Parathyroid adenoma (tissue), 2 donors: ENCODE results near the gene BMPER.

Experiments
- H2AFZ ChIP-seq: fragments of 300-600 bp; sonication (generic); one replicate; pipeline ENCODE4 v1.7.0; 2017; ENCODE audit warnings: antibody characterized with exemption, mild to moderate bottlenecking
- H3K27ac ChIP-seq: fragments of 300-600 bp; sonication (generic); one replicate; pipeline ENCODE4 v1.7.0; 2017
- H3K27me3 ChIP-seq: fragments of 300-600 bp; sonication (generic); one replicate; pipeline ENCODE4 v1.7.0; 2017; ENCODE audit warnings: low read length; ENCODE audit not compliant: control insufficient read depth, insufficient read depth
- H3K36me3 ChIP-seq: fragments of 300-600 bp; sonication (generic); one replicate; pipeline ENCODE4 v1.7.0; 2017; ENCODE audit warnings: low read length; ENCODE audit not compliant: control insufficient read depth, insufficient read depth
- H3K4me1 ChIP-seq: fragments of 300-600 bp; sonication (generic); one replicate; pipeline ENCODE4 v1.7.0; 2017; ENCODE audit warnings: control low read depth
- H3K4me2 ChIP-seq: fragments of 300-600 bp; sonication (generic); one replicate; pipeline ENCODE4 v1.7.0; 2017; ENCODE audit warnings: low read length
- H3K4me3 ChIP-seq: fragments of 300-600 bp; sonication (generic); one replicate; pipeline ENCODE4 v1.7.0; 2017; ENCODE audit warnings: low read depth, low read length
- H3K79me2 ChIP-seq: fragments of 300-600 bp; sonication (generic); one replicate; pipeline ENCODE4 v1.7.0; 2017; ENCODE audit warnings: control low read depth
- H3K9ac ChIP-seq: fragments of 300-600 bp; sonication (generic); one replicate; pipeline ENCODE4 v1.7.0; 2017; ENCODE audit warnings: mild to moderate bottlenecking
- H3K9me3 ChIP-seq: fragments of 300-600 bp; sonication (generic); one replicate; pipeline ENCODE4 v1.7.0; 2017; ENCODE audit warnings: low read length; ENCODE audit not compliant: control insufficient read depth
- CTCF ChIP-seq: fragments of 300-600 bp; sonication (generic); IDR thresholded peaks from one replicate; pipeline ENCODE4 v1.7.0; 2017; ENCODE audit warnings: antibody characterized with exemption, mild to moderate bottlenecking
- donor health status: primary hyperparathyroidism.

BMPER gene

DNA sequence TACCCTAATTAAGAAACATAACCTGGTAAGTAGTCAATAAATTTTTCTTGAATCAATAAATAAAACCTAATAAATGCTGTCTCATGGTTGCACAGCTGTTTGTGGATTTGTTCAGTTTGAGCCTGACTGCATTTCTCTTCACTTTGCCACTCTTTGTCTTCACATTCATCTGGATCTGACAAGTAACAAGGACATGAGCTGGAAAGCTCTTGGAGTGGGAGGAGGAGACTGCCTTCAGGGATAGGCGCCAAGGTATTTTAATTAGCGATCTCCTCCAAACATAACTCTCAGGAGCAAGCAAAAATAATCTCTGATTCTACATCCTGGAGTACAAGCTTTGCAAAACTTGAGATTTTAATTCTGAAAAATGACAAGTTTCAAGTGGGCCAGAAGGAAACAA, 251.0 kb downstream of the BMPER start:
- Histone ChIP-seq H3K4me2 (no peak overlapping the region), H3K27ac (no peak overlapping the region), H3K4me3 (no peak overlapping the region), H3K36me3 (no peaks in the 10 kb centered on the region), H2AFZ (no peak overlapping the region), H3K9me3 (no peaks in the 10 kb centered on the region), H3K9ac (no peak overlapping the region), H3K79me2 (no peaks in the 10 kb centered on the region), H3K4me1 (no peaks in the 10 kb centered on the region), H3K27me3 (no peaks in the 10 kb centered on the region)
- no peak for TF ChIP-seq CTCF

GRCh38 chr7:34157137-34157536, 251.8 kb downstream of the BMPER start:
- H3K9me3 ChIP-seq, result no peaks in the 10 kb centered on the region
- no peak overlapping the region for H3K9ac ChIP-seq
- H3K27me3 ChIP-seq, result no peaks in the 10 kb centered on the region
- no peak overlapping the region for H3K27ac ChIP-seq
- no peak overlapping the region for H3K4me2 ChIP-seq
- H2AFZ ChIP-seq, result no peak overlapping the region
- H3K4me1 ChIP-seq, result no peaks in the 10 kb centered on the region
- H3K36me3 ChIP-seq, result no peaks in the 10 kb centered on the region
- H3K4me3 ChIP-seq, result no peak overlapping the region
- no peaks in the 10 kb centered on the region for H3K79me2 ChIP-seq
- TF ChIP-seq CTCF, result no peak

- H3K27ac ChIP-seq, result peak overlapping the region; percentile 37
- no peak overlapping the region for H3K9ac ChIP-seq
- no peak overlapping the region for H3K4me3 ChIP-seq
- no peaks in the 10 kb centered on the region for H3K27me3 ChIP-seq
- peaks cover 7% of the 10 kb centered on the region for H3K4me1 ChIP-seq
- peak overlapping the region; percentile 66 for H2AFZ ChIP-seq
- no peak overlapping the region for H3K4me2 ChIP-seq
- no peaks in the 10 kb centered on the region for H3K9me3 ChIP-seq
- H3K79me2 ChIP-seq, result no peaks in the 10 kb centered on the region
- no peaks in the 10 kb centered on the region for H3K36me3 ChIP-seq
- peak; percentile 44 for TF ChIP-seq CTCF
Observed at GRCh38 chr7:34158368-34159153, 253.2 kb downstream of the BMPER start.

DNA sequence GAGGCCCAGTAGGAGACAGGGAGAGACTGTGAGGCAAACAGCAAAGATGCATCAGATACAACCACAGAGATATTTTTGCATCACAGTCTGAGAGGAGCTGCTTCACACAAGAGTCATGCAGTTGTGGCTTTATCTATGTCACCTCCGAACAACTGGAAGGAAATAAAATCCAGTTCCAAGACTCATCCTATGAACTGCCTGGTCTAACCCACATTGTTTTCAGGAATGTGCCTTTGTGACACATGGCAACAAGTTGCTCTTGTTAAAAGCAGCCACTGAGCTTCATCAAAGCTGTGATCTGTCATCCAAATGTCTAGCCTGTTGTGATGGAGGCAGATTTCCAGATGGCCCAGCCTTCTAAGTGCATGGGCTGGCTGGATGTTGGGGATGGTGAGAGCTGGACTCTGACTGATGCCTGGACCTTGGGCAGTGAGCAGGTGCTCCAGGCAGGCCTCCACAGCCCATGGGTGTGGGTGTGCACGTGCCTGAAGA, 255.0 kb downstream of the BMPER start:
- Histone ChIP-seq H3K4me2 (no peak overlapping the region), H3K79me2 (no peaks in the 10 kb centered on the region), H2AFZ (no peak overlapping the region), H3K4me3 (no peak overlapping the region), H3K27ac (no peak overlapping the region), H3K9me3 (no peaks in the 10 kb centered on the region), H3K4me1 (peaks cover 15% of the 10 kb centered on the region), H3K9ac (no peak overlapping the region), H3K36me3 (no peaks in the 10 kb centered on the region), H3K27me3 (no peaks in the 10 kb centered on the region)
- TF ChIP-seq CTCF, result no peak
